Astrocyte (in vitro differentiated cells and primary cell): Measurements from ENCODE around the gene KRTAP16-1. TPM values are rescaled to one million over a fixed set of nuclear protein-coding genes. Genes with fewer than 3 reads are reported as not detected.
"Not testable (repeated sequence)": the region's sequence is repeated elsewhere in the genome, so short reads cannot be mapped to it uniquely, and the experiment has no call there.

Experiments
- DNase-seq: peaks from one replicate; pipeline ENCODE4 v3.0.0-alpha.2; 2010; ENCODE audit warnings: low read depth
- FAIRE-seq: peaks from 2 replicates; lab custom pipeline; 2011; peaks lifted over from hg19 to GRCh38; lab: Jason Lieb, UNC
- H2AFZ ChIP-seq: 2 replicates; pipeline ENCODE4 v1.6.0; 2012; ENCODE audit warnings: low read depth, low read length, inconsistent platforms
- H3K27ac ChIP-seq: 2 replicates; pipeline ENCODE4 v1.5.1; 2011; ENCODE audit warnings: low read depth, low read length, inconsistent platforms
- H3K27me3 ChIP-seq: 2 replicates; pipeline ENCODE4 v1.6.0; 2011; ENCODE audit warnings: low read length, inconsistent platforms; ENCODE audit not compliant: insufficient read depth
- H3K36me3 ChIP-seq: 2 replicates; pipeline ENCODE4 v1.5.1; 2011; ENCODE audit warnings: low read length, inconsistent platforms; ENCODE audit not compliant: insufficient read depth
- H3K4me1 ChIP-seq: 2 replicates; pipeline ENCODE4 v1.5.1; 2011; ENCODE audit warnings: low read length, inconsistent platforms; ENCODE audit not compliant: insufficient read depth
- H3K4me2 ChIP-seq: 2 replicates; pipeline ENCODE4 v1.6.0; 2012; ENCODE audit warnings: low read length, inconsistent platforms
- H3K4me3 ChIP-seq: 2 replicates; pipeline ENCODE4 v1.5.1; 2011; ENCODE audit warnings: low read depth, mild to moderate bottlenecking, low read length, inconsistent platforms; ENCODE audit not compliant: insufficient read depth
- H3K79me2 ChIP-seq: 2 replicates; pipeline ENCODE4 v1.6.0; 2012; ENCODE audit warnings: mild to moderate bottlenecking, low read length, inconsistent platforms; ENCODE audit not compliant: insufficient read depth
- H3K9ac ChIP-seq: 2 replicates; pipeline ENCODE4 v1.6.0; 2012; ENCODE audit warnings: mild to moderate bottlenecking, low read length, inconsistent platforms
- H3K9me3 ChIP-seq: 2 replicates; pipeline ENCODE4 v1.5.1; 2012; ENCODE audit warnings: low read depth, mild to moderate bottlenecking, low read length, inconsistent platforms; ENCODE audit not compliant: insufficient read depth
- H4K20me1 ChIP-seq: 2 replicates; pipeline ENCODE4 v1.6.0; 2012; ENCODE audit warnings: low read length, inconsistent platforms; ENCODE audit not compliant: insufficient read depth
- H3K27ac Mint-ChIP-seq: one replicate; pipeline ENCODE4 v1.8.0; 2021; ENCODE audit warnings: mild to moderate bottlenecking, mixed read lengths; ENCODE audit not compliant: unreplicated experiment
- H3K27me3 Mint-ChIP-seq: one replicate; pipeline ENCODE4 v1.8.0; 2021; ENCODE audit warnings: low read depth, mixed read lengths; ENCODE audit not compliant: unreplicated experiment
- H3K36me3 Mint-ChIP-seq: one replicate; pipeline ENCODE4 v1.8.0; 2021; ENCODE audit warnings: low read depth, mixed read lengths; ENCODE audit not compliant: unreplicated experiment
- H3K4me1 Mint-ChIP-seq: one replicate; pipeline ENCODE4 v1.8.0; 2021; ENCODE audit warnings: low read depth, mixed read lengths; ENCODE audit not compliant: unreplicated experiment
- H3K4me3 Mint-ChIP-seq: one replicate; pipeline ENCODE4 v1.8.0; 2021; ENCODE audit warnings: mild to moderate bottlenecking, moderate library complexity, mixed read lengths; ENCODE audit not compliant: unreplicated experiment
- H3K9me3 Mint-ChIP-seq: one replicate; pipeline ENCODE4 v1.8.0; 2021; ENCODE audit warnings: mild to moderate bottlenecking, mixed read lengths; ENCODE audit not compliant: unreplicated experiment
- CTCF ChIP-seq: IDR thresholded peaks from 2 replicates; pipeline ENCODE4 v1.5.1; 2011; ENCODE audit warnings: low read depth, mild to moderate bottlenecking, inconsistent platforms, low read length, moderate library complexity; ENCODE audit not compliant: insufficient read depth
- EZH2 ChIP-seq: IDR thresholded peaks from 2 replicates; pipeline ENCODE4 v1.6.1; 2012; ENCODE audit warnings: mild to moderate bottlenecking, low read length, inconsistent platforms; ENCODE audit not compliant: insufficient read depth
- total RNA-seq: library from RNA; stranded (reverse); gene quantifications from 2 replicates; pipeline ENCODE4 v1.2.1, GENCODE V29; 2021

Gene KRTAP16-1
- total RNA-seq, 1 donor from 2014 or later, result not detected

- peaks cover 7% of the 10 kb centered on the region for H3K27me3 Mint-ChIP-seq
- no peak overlapping the region for H3K4me3 Mint-ChIP-seq
- H3K36me3 ChIP-seq, result no peaks in the 10 kb centered on the region
- H4K20me1 ChIP-seq, result no peaks in the 10 kb centered on the region
- H3K27ac ChIP-seq, result no peak overlapping the region
- H3K4me3 ChIP-seq, result no peak overlapping the region
- H3K9ac ChIP-seq, result no peak overlapping the region
- no peak for FAIRE-seq
- no peaks in the 10 kb centered on the region for H3K79me2 ChIP-seq
- no peaks in the 10 kb centered on the region for H3K27me3 ChIP-seq
- H3K4me1 Mint-ChIP-seq, result no peaks in the 10 kb centered on the region
- no peak overlapping the region for H3K27ac Mint-ChIP-seq
- H2AFZ ChIP-seq, result no peak overlapping the region
- H3K9me3 ChIP-seq, result no peaks in the 10 kb centered on the region
- H3K36me3 Mint-ChIP-seq, result no peaks in the 10 kb centered on the region
- H3K9me3 Mint-ChIP-seq, result peaks cover 2% of the 10 kb centered on the region
- H3K4me2 ChIP-seq, result no peak overlapping the region
- DNase-seq, result no peak
- TF ChIP-seq EZH2 (no peak), CTCF (no peak)
- H3K4me1 ChIP-seq, result no peaks in the 10 kb centered on the region
Measured at GRCh38 chr17:41271858-41272257, 37.3 kb downstream of the KRTAP16-1 start.

GRCh38 chr17:41271323-41271722 is 37.8 kb downstream of the KRTAP16-1 start:
- H3K36me3 ChIP-seq, H3K36me3 Mint-ChIP-seq, H3K4me1 ChIP-seq, DNase-seq, H3K4me1 Mint-ChIP-seq, H3K27ac ChIP-seq, H3K4me2 ChIP-seq, H3K9ac ChIP-seq, H4K20me1 ChIP-seq, H2AFZ ChIP-seq, H3K4me3 Mint-ChIP-seq, H3K27me3 ChIP-seq, H3K4me3 ChIP-seq, H3K79me2 ChIP-seq, H3K9me3 ChIP-seq, FAIRE-seq, H3K27ac Mint-ChIP-seq, H3K9me3 Mint-ChIP-seq, H3K27me3 Mint-ChIP-seq: not testable (repeated sequence)

- no peaks in the 10 kb centered on the region for H3K9me3 ChIP-seq
- no peak for FAIRE-seq
- H3K27ac Mint-ChIP-seq, result no peak overlapping the region
Measured at GRCh38 chr17:41267711-41268110, 41.4 kb downstream of the KRTAP16-1 start.

More at GRCh38 chr17:41267711-41268110, 41.4 kb downstream of the KRTAP16-1 start:
- Histone ChIP-seq H3K27ac (no peak overlapping the region), H3K27me3 (no peaks in the 10 kb centered on the region), H3K4me1 (no peaks in the 10 kb centered on the region), H4K20me1 (no peaks in the 10 kb centered on the region), H3K79me2 (no peaks in the 10 kb centered on the region), H3K4me3 (no peak overlapping the region), H3K9ac (no peak overlapping the region), H3K36me3 (no peaks in the 10 kb centered on the region), H3K4me2 (no peak overlapping the region), H2AFZ (no peak overlapping the region)
- H3K4me3 Mint-ChIP-seq, result no peak overlapping the region
- no peak for DNase-seq
- H3K36me3 Mint-ChIP-seq, result no peaks in the 10 kb centered on the region
- TF ChIP-seq EZH2, result no peak
- TF ChIP-seq CTCF, result no peak
- no peaks in the 10 kb centered on the region for H3K4me1 Mint-ChIP-seq
- no peaks in the 10 kb centered on the region for H3K9me3 Mint-ChIP-seq
- peaks cover 6% of the 10 kb centered on the region for H3K27me3 Mint-ChIP-seq
